A549 (cell line): Measurements from ENCODE around the gene GMEB2. TPM values are rescaled to one million over a fixed set of nuclear protein-coding genes. Genes with fewer than 3 reads are reported as not detected.
A peak's percentile ranks its signal among the peaks of the same experiment; 100 is the strongest.

Experiments
- ATAC-seq, 2 experiments: fragments of 200-7000 bp in 1 of 2; fragments of >200 bp in 1 of 2; cut with Nextera tagmentation in 1 of 2; cut with Tn5 transposase in 1 of 2; 3 replicates each; pipeline versions ENCODE4 v1.8.0 to v1.9.1; 2018 to 2020; ENCODE audit warnings: mild to moderate bottlenecking in 1 of 2, moderate library complexity in 1 of 2
- CTCF ChIA-PET: fragments of 300-600 bp; sonication (Branson Sonifier 250); formaldehyde crosslinking; extraction: SDS; loops from one replicate; lab custom pipeline; 2021; ENCODE audit warnings: antibody characterized with exemption, inconsistent platforms; lab: Yijun Ruan, JAX
- POLR2A ChIA-PET: fragments of 350-600 bp; formaldehyde crosslinking; extraction: SDS; loops from one replicate; lab custom pipeline; 2021; ENCODE audit warnings: antibody characterized with exemption, inconsistent platforms; lab: Yijun Ruan, JAX
- DNase-seq, 2 experiments: peaks; one replicate each; pipeline versions ENCODE4 v3.0.0 to v3.0.0-alpha.2; 2011 to 2016; ENCODE audit warnings: low read depth in 1 of 2, low spot score in 1 of 2
- FAIRE-seq: peaks from 2 replicates; lab custom pipeline; 2011; peaks lifted over from hg19 to GRCh38; lab: Jason Lieb, UNC
- H3K27ac ChIP-seq, 2 experiments: fragments of >200 bp; sonication (Bioruptor Twin); formaldehyde crosslinking; 3 replicates each; pipeline ENCODE4 v1.5.1; 2016 to 2017
- H3K4me1 ChIP-seq: fragments of >200 bp; sonication (Bioruptor Twin); formaldehyde crosslinking; 3 replicates; pipeline ENCODE4 v1.6.1; 2016
- H3K4me2 ChIP-seq: fragments of >200 bp; sonication (Bioruptor Twin); formaldehyde crosslinking; 3 replicates; pipeline ENCODE4 v1.6.1; 2016
- H3K4me3 ChIP-seq: fragments of >200 bp; sonication (Bioruptor Twin); formaldehyde crosslinking; 3 replicates; pipeline ENCODE4 v1.5.1; 2016
- H3K9me3 ChIP-seq: fragments of >200 bp; sonication (Bioruptor Twin); formaldehyde crosslinking; 3 replicates; pipeline ENCODE4 v1.6.1; 2016
- BHLHE40 ChIP-seq: IDR thresholded peaks from 2 replicates; pipeline ENCODE4 v1.6.1; 2012; ENCODE audit warnings: low read depth, low read length, inconsistent platforms
- CBX2 ChIP-seq: fragments of 200-600 bp; sonication (generic); IDR thresholded peaks from 2 replicates; pipeline ENCODE4 v1.6.1; 2016; ENCODE audit warnings: low read depth, mild to moderate bottlenecking, borderline replicate concordance
- E2F6 ChIP-seq: IDR thresholded peaks from 2 replicates; pipeline ENCODE4 v1.6.1; 2012; ENCODE audit warnings: low read depth, borderline replicate concordance
- ELK1 ChIP-seq: fragments of 150-350 bp; IDR thresholded peaks from 2 replicates; pipeline ENCODE4 v1.6.1; 2014; ENCODE audit warnings: low read depth, mild to moderate bottlenecking, low read length
- FOSL2 ChIP-seq, 2 experiments: fragments of 450-650 bp in 1 of 2; fragments of >200 bp in 1 of 2; sonication (Bioruptor Twin) in 1 of 2; formaldehyde crosslinking; IDR thresholded peaks; 2 replicates each; pipeline versions ENCODE4 v1.5.0 to v1.6.1; 2016 to 2020; ENCODE audit warnings: mild to moderate bottlenecking in 1 of 2, moderate library complexity in 1 of 2
- HOXB5 ChIP-seq: fragments of 250-450 bp; sonication (Bioruptor Pico); IDR thresholded peaks from 2 replicates; pipeline ENCODE4 v1.5.0; 2020; ENCODE audit warnings: mild to moderate bottlenecking, moderate library complexity
- KDM1A ChIP-seq: fragments of 200-600 bp; sonication (generic); IDR thresholded peaks from 2 replicates; pipeline ENCODE4 v1.6.1; 2016; ENCODE audit warnings: low read depth, mild to moderate bottlenecking
- MAX ChIP-seq: IDR thresholded peaks from 2 replicates; pipeline ENCODE4 v1.6.1; 2012
- MYC ChIP-seq: IDR thresholded peaks from 2 replicates; pipeline ENCODE4 v1.6.1; 2012; ENCODE audit warnings: mild to moderate bottlenecking, inconsistent platforms, low read length, improper control_type of control experiment, borderline replicate concordance
- PHF8 ChIP-seq: fragments of 200-600 bp; sonication (generic); IDR thresholded peaks from 2 replicates; pipeline ENCODE4 v1.6.1; 2016; ENCODE audit warnings: low read depth, mild to moderate bottlenecking, antibody characterized with exemption, moderate library complexity, borderline replicate concordance
- POLR2A ChIP-seq: IDR thresholded peaks from 2 replicates; pipeline ENCODE4 v1.6.1; 2012; ENCODE audit warnings: mild to moderate bottlenecking, low read length
- POLR2AphosphoS2 ChIP-seq: conservative IDR thresholded peaks from 2 replicates; pipeline ENCODE4 v1.6.1; 2012; ENCODE audit warnings: low read length, improper control_type of control experiment, inconsistent platforms
- REST ChIP-seq: fragments of 200-600 bp; sonication (generic); IDR thresholded peaks from 2 replicates; pipeline ENCODE4 v1.6.1; 2016; ENCODE audit warnings: antibody characterized with exemption, mild to moderate bottlenecking, moderate library complexity
- SMC3 ChIP-seq: fragments of >200 bp; sonication (Bioruptor Twin); formaldehyde crosslinking; IDR thresholded peaks from 3 replicates; pipeline ENCODE4 v1.6.1; 2018; ENCODE audit warnings: inconsistent platforms
- USF2 ChIP-seq: fragments of 450-650 bp; IDR thresholded peaks from 2 replicates; pipeline ENCODE4 v1.6.1; 2014; ENCODE audit warnings: antibody characterized with exemption
- WGBS: methylation state at CpG from one replicate; pipeline ENCODE4 v1.1.6; 2017; ENCODE audit errors: missing lambda C conversion rate; 5-methylcytosine and 5-hydroxymethylcytosine counted together
- polyA plus RNA-seq, 4 experiments: library from polyadenylated mRNA; depleted of rRNA in 3 of 4; stranded (reverse); fragments of >200 nt; fragmentation: RNase III in 1 of 4; extraction: RNeasy Plus Mini Kit Qiagen cat#74134 plus additional on column Dnase treatment in 1 of 4; gene quantifications; 2 replicates in 3 of 4; 3 replicates in 1 of 4; pipeline ENCODE4 v1.2.3, GENCODE V29; 2011 to 2017

Gene GMEB2
- polyA plus RNA-seq, 2 of the 4 experiments (the other 2 are of a cell fraction) = 6.5 to 6.8 TPM

- no peak for FAIRE-seq
- WGBS = 70% methylated on average over 12 of the region's 29 CpGs
- DNase-seq = no peak
- H3K27ac ChIP-seq = peak overlapping the region; percentile 43 to 80
- peaks cover 9% of the 10 kb centered on the region; the same call in 2 of the 3 replicates for H3K4me1 ChIP-seq
- no peaks in the 10 kb centered on the region for H3K9me3 ChIP-seq
- peak overlapping the region; percentile 54 for H3K4me3 ChIP-seq
- peak overlapping the region; percentile 86 for H3K4me2 ChIP-seq
- CTCF ChIA-PET = interaction anchor here (1.0 to 2.1 kb wide), 9 partner anchors 8 to 333 kb away, joined by 3 to 12 read pairs (median 3); partner anchors contain the start of gene STMN3
- TF ChIP-seq E2F6 = no peak
- TF ChIP-seq CBX2 = no peak
- no peak for TF ChIP-seq USF2
- no peak for TF ChIP-seq FOSL2 (IDR thresholded peaks at IDR 0.05)
- no peak for TF ChIP-seq FOSL2 (CRISPR knock-in tag; IDR thresholded peaks at IDR 0.05)
- no peak for TF ChIP-seq POLR2AphosphoS2
- TF ChIP-seq REST = no peak
- TF ChIP-seq ELK1 = no peak
- TF ChIP-seq KDM1A = no peak
- no peak for TF ChIP-seq MAX
- POLR2A ChIA-PET = interaction anchor here (1.3 to 2.3 kb wide), 3 partner anchors 9 to 40 kb away, joined by 5 to 18 read pairs (median 7); partner anchors contain the start of gene GMEB2
- no peak for ATAC-seq
Observed at GRCh38 chr20:63642527-63643247, 15.8 kb upstream of the GMEB2 start.

GRCh38 chr20:63641792-63642523, 15.1 kb upstream of the GMEB2 start:
- WGBS = 2% methylated on average over 27 of the region's 86 CpGs
- Histone ChIP-seq H3K4me1 (peaks cover 9% of the 10 kb centered on the region; the same call in 2 of the 3 replicates), H3K4me3 (peak overlapping the region; percentile 54), H3K4me2 (peak overlapping the region; percentile 86), H3K27ac (peak overlapping the region; percentile 43 to 80), H3K9me3 (no peaks in the 10 kb centered on the region)
- TF ChIP-seq MYC (peak; percentile 42; the same call in 1 of the 2 replicates), PHF8 (0 out of 2 replicates have a peak, but pooled peaks have one; percentile 18), POLR2A (0 out of 2 replicates have a peak, but pooled peaks have one; percentile 26), MAX (peak; percentile 58), SMC3 (peak; percentile 15; the same call in 1 of the 3 replicates), HOXB5 (CRISPR knock-in tag) (no peak), BHLHE40 (no peak)
- ATAC-seq (peak; percentile 80 to 83), DNase-seq (peak; percentile 74 to 89), FAIRE-seq (no peak)
- CTCF ChIA-PET = interaction anchor here (0.6 to 2.1 kb wide), 12 partner anchors 9 to 397 kb away, joined by 3 to 12 read pairs (median 3); partner anchors contain the start of gene STMN3
- POLR2A ChIA-PET = interaction anchor here (0.8 to 2.3 kb wide), 9 partner anchors 9 to 223 kb away, joined by 4 to 18 read pairs (median 5); partner anchors contain the start of genes GMEB2, HELZ2, PPDPF and RTEL1
